ENCODE measurements around the gene ERFL. TPM values are rescaled to one million over a fixed set of nuclear protein-coding genes. Genes with fewer than 3 reads are reported as not detected.

ERFL gene
- total RNA-seq, 4 donors from 2014 or later, result 0.27 to 1.9 (median 0.95) TPM

DNA sequence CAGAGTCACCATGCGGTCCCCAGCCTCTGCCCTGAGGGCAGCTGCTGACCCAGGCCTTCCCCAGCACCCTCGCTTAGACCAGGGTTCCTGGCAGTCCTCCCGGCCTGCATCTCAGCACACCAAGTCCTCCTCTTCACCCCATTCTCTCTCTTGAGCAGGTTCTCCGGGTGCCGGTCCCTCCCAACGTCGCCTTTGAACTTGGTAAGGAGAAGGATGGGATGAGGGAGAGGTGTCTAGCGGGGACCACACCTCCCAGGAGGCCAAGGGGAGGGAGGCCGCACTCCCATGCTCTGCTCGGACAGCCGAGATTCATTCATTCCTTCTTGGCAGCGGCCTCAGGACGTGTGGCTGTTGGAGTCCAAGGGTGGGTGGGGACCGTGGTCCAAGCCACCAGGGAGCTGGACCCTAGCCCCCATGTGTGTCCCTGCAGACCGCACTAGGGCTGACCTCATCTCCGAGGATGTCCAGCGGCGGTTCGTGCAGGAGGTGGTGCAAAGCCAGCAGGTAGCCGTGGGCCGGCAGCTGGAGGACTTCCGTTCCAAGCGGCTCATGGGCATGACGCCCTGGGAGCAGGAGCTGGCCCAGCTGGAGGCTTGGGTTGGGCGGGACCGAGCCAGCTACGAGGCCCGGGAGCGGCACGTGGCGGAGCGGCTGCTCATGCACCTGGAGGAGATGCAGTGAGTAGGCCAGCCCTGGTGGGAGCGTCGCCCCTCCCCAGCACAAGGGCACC is 35.9 kb downstream of the ERFL start:
- no peak for DNase-seq
- intact Hi-C loops (cut with DNase I; ENCODE audit: low total_unique reads) (no loop called here), in situ Hi-C loops (cut with MboI; ENCODE audit: low pct_ligation_motif_present in 1 of 4, low pct_unique_long_range_greater_than_20kb in 1 of 4, low sequenced_read_pairs in 3 of 4) (no loop called here)
- Histone ChIP-seq H3K27me3 (no peaks in the 10 kb centered on the region), H3K27ac (no peak overlapping the region), H3K4me1 (peaks cover 0 to 11% (median 3%) of the 10 kb centered on the region in 4 donors), H3K36me3 (peaks cover 0 to 27% (median 12%) of the 10 kb centered on the region in 4 donors), H3K9me3 (no peaks in the 10 kb centered on the region), H3K4me3 (no peak overlapping the region)
- TF ChIP-seq POLR2AphosphoS5 (IDR thresholded peaks at IDR 0.05) (no peak), EP300 (IDR thresholded peaks at IDR 0.05; ENCODE audit: low read depth) (no peak), POLR2A (IDR thresholded peaks at IDR 0.05) (no peak)
- TF ChIP-seq, protein P1, sequence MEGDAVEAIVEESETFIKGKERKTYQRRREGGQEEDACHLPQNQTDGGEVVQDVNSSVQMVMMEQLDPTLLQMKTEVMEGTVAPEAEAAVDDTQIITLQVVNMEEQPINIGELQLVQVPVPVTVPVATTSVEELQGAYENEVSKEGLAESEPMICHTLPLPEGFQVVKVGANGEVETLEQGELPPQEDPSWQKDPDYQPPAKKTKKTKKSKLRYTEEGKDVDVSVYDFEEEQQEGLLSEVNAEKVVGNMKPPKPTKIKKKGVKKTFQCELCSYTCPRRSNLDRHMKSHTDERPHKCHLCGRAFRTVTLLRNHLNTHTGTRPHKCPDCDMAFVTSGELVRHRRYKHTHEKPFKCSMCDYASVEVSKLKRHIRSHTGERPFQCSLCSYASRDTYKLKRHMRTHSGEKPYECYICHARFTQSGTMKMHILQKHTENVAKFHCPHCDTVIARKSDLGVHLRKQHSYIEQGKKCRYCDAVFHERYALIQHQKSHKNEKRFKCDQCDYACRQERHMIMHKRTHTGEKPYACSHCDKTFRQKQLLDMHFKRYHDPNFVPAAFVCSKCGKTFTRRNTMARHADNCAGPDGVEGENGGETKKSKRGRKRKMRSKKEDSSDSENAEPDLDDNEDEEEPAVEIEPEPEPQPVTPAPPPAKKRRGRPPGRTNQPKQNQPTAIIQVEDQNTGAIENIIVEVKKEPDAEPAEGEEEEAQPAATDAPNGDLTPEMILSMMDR (IDR thresholded peaks at IDR 0.05), result no peak
- 91% methylated on average over 33 of the region's 34 CpGs; no CpG with 5 or more reads in 1 of the 2 donors for WGBS, 2 donors (ENCODE audit: low coverage in 1 of 2)

DNA sequence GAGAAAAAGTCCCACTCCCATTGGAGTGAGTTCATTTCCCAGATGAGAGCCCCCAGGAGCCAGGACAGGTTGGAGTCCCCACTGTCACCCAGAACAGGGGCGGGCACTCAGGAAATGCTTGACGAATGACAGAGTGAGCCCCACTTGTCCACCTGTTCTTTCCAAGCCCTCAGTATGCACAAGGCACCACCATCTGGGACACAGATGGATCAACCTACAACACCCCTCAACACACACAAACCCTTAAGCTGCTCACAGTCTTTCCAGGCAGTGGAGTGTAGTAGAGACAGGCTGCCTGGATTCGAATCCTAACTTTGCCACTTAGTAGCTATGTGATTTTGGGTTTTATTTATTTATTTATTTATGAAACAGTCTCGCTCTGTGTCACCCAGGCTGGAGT is 37.3 kb downstream of the ERFL start:
- Histone ChIP-seq H3K36me3 (peaks cover 0 to 22% (median 10%) of the 10 kb centered on the region in 4 donors), H3K27me3 (no peaks in the 10 kb centered on the region), H3K4me3 (no peak overlapping the region), H3K4me1 (peaks cover 10 to 25% (median 17%) of the 10 kb centered on the region in 4 donors), H3K9me3 (no peaks in the 10 kb centered on the region), H3K27ac (no peak overlapping the region)
- no peak for DNase-seq
- no peak for TF ChIP-seq POLR2A (IDR thresholded peaks at IDR 0.05)
- TF ChIP-seq, protein P1 (IDR thresholded peaks at IDR 0.05), result no peak
- no peak for TF ChIP-seq POLR2AphosphoS5 (IDR thresholded peaks at IDR 0.05)
- TF ChIP-seq EP300 (IDR thresholded peaks at IDR 0.05; ENCODE audit: low read depth), result no peak
- intact Hi-C loops (cut with DNase I; ENCODE audit: low total_unique reads) (no loop called here), in situ Hi-C loops (cut with MboI; ENCODE audit: low pct_ligation_motif_present in 1 of 4, low pct_unique_long_range_greater_than_20kb in 1 of 4, low sequenced_read_pairs in 3 of 4) (no loop called here)
- 92 to 95% methylated on average over 3 to 4 of the region's 4 CpGs for WGBS, 2 donors (ENCODE audit: low coverage in 1 of 2)

DNA sequence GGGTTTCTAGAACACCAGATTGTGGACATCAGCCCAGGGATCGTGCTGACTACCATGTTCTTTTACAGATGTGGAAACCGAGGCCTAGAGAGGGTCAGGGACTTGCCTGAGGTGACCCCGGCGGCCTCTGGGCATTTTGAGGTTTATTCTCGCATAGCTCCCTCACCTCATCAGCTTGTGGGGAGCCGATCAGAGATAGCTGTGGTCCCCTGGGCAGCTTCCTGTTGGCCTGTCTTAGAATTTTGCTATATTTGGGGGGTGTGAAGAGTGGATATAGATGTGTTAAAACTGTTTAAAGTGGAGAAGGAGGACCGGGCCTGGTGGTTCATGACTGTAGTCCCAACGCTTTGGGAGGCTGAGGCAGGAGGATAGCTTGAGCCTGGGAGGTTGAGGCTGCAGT is 38.4 kb downstream of the ERFL start:
- intact Hi-C loops (cut with DNase I; ENCODE audit: low total_unique reads), result no loop called here
- H3K4me3 ChIP-seq, result no peak overlapping the region
- in situ Hi-C loops (cut with MboI; ENCODE audit: low pct_ligation_motif_present in 1 of 4, low pct_unique_long_range_greater_than_20kb in 1 of 4, low sequenced_read_pairs in 3 of 4), result no loop called here
- 80 to 91% methylated on average over 1 to 8 of the region's 8 CpGs for WGBS, 2 donors (ENCODE audit: low coverage in 1 of 2)
- peaks cover 0 to 12% (median 6%) of the 10 kb centered on the region in 4 donors for H3K36me3 ChIP-seq
- TF ChIP-seq EP300 (IDR thresholded peaks at IDR 0.05; ENCODE audit: low read depth), result no peak
- TF ChIP-seq POLR2AphosphoS5 (IDR thresholded peaks at IDR 0.05), result no peak
- TF ChIP-seq POLR2A (IDR thresholded peaks at IDR 0.05), result no peak
- TF ChIP-seq, protein P1 (IDR thresholded peaks at IDR 0.05), result no peak
- no peak overlapping the region for H3K27ac ChIP-seq
- H3K27me3 ChIP-seq, result no peaks in the 10 kb centered on the region
- H3K4me1 ChIP-seq, result peaks cover 20 to 36% (median 26%) of the 10 kb centered on the region in 4 donors
- DNase-seq, result no peak
- H3K9me3 ChIP-seq, result no peaks in the 10 kb centered on the region

DNA sequence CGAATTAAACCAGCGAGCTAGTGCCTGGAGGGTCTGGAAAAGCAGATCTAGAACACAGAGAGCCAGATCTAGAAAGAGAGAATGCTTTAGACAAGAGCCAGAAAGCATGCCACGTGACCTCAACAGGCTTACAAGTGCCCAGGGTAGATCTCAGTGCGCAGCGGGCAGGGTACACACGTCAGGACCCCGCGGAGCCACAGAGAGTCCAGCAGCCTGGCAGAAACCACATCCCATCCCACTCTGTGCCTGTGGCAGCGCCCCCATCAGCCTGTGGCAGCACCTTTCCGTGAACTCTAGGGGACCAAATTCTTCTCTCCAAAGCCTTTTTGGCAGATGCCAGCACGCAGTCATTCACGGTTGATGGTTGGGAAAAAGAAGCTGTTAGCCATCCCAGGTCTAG is 39.3 kb downstream of the ERFL start:
- peaks cover 23 to 41% (median 31%) of the 10 kb centered on the region in 4 donors for H3K4me1 ChIP-seq
- H3K27me3 ChIP-seq, result no peaks in the 10 kb centered on the region
- H3K9me3 ChIP-seq, result no peaks in the 10 kb centered on the region
- no peak overlapping the region for H3K4me3 ChIP-seq
- H3K36me3 ChIP-seq, result peaks cover 0 to 12% (median 4%) of the 10 kb centered on the region in 4 donors
- intact Hi-C loops (cut with DNase I; ENCODE audit: low total_unique reads) (no loop called here), in situ Hi-C loops (cut with MboI; ENCODE audit: low pct_ligation_motif_present in 1 of 4, low pct_unique_long_range_greater_than_20kb in 1 of 4, low sequenced_read_pairs in 3 of 4) (no loop called here)
- no peak overlapping the region for H3K27ac ChIP-seq
- TF ChIP-seq POLR2A (IDR thresholded peaks at IDR 0.05) (no peak), EP300 (IDR thresholded peaks at IDR 0.05; ENCODE audit: low read depth) (no peak), POLR2AphosphoS5 (IDR thresholded peaks at IDR 0.05) (no peak)
- TF ChIP-seq, protein P1 (IDR thresholded peaks at IDR 0.05), result no peak
- 95% methylated on average over 12 of the region's 12 CpGs; no CpG with 5 or more reads in 1 of the 2 donors for WGBS, 2 donors (ENCODE audit: low coverage in 1 of 2)
- DNase-seq, result no peak

Data from transverse colon (tissue), 4 donors.